ENCODE measurements around the gene ANKRD44. TPM values are rescaled to one million over a fixed set of nuclear protein-coding genes. Genes with fewer than 3 reads are reported as not detected.

ANKRD44 gene
- total and polyA plus RNA-seq, 2 of the 8 experiments (the other 6 are each of a cell fraction or from before 2014, with no cell fraction given): 1.2 to 1.3 TPM

DNA sequence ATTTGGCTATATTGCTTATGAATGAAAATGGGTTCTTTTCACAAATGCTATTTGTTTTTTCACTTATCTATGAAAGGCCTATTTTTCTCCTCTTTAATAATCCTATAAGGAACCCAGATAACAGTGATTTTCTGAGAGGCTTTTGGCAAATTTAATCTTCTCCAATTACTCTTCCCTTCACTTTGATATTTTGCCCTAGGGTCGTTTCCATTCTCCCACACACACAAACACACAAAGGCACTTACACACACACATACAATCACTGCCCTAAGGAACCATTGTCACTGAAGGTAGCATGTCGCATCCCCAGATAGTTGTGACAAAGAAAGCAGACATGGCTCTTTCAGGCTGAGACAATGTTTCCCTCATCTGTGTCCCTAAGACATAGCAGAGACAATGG, 213.9 kb downstream of the ANKRD44 start (continued):
- TF ChIP-seq, protein P1, sequence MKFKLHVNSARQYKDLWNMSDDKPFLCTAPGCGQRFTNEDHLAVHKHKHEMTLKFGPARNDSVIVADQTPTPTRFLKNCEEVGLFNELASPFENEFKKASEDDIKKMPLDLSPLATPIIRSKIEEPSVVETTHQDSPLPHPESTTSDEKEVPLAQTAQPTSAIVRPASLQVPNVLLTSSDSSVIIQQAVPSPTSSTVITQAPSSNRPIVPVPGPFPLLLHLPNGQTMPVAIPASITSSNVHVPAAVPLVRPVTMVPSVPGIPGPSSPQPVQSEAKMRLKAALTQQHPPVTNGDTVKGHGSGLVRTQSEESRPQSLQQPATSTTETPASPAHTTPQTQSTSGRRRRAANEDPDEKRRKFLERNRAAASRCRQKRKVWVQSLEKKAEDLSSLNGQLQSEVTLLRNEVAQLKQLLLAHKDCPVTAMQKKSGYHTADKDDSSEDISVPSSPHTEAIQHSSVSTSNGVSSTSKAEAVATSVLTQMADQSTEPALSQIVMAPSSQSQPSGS (IDR thresholded peaks at IDR 0.05; ENCODE audit: low read length): no peak

Data from H1 (cell line).